Smooth muscle cell (in vitro differentiated cells): ENCODE results near the gene CLSTN2. TPM values are rescaled to one million over a fixed set of nuclear protein-coding genes. Genes with fewer than 3 reads are reported as not detected.

Source experiments
- DNase-seq: peaks from one replicate; lab custom pipeline; 2025; ENCODE audit not compliant: unreplicated experiment; lab: John Stamatoyannopoulos, UW
- H2AFZ ChIP-seq: fragments of 200-600 bp; sonication (generic); 2 replicates; pipeline ENCODE4 v1.6.0; 2016; ENCODE audit warnings: antibody characterized with exemption, low read depth, mild to moderate bottlenecking
- H3F3A ChIP-seq: fragments of 200-600 bp; sonication (generic); 2 replicates; pipeline ENCODE4 v1.6.0; 2017; ENCODE audit warnings: antibody characterized with exemption, low read depth
- H3K27ac ChIP-seq: fragments of 200-600 bp; sonication (generic); 2 replicates; pipeline ENCODE4 v1.5.1; 2016; ENCODE audit warnings: low read depth, mild to moderate bottlenecking
- H3K27me3 ChIP-seq: fragments of 200-600 bp; sonication (generic); 2 replicates; pipeline ENCODE4 v1.6.1; 2016; ENCODE audit warnings: low read depth, mild to moderate bottlenecking
- H3K36me3 ChIP-seq: fragments of 200-600 bp; sonication (generic); 2 replicates; pipeline ENCODE4 v1.5.1; 2016; ENCODE audit warnings: low read depth
- H3K4me1 ChIP-seq: fragments of 200-600 bp; sonication (generic); 2 replicates; pipeline ENCODE4 v1.5.1; 2016; ENCODE audit warnings: low read depth
- H3K4me2 ChIP-seq: fragments of 200-600 bp; sonication (generic); 2 replicates; pipeline ENCODE4 v1.6.0; 2016; ENCODE audit warnings: mild to moderate bottlenecking
- H3K4me3 ChIP-seq: fragments of 200-600 bp; sonication (generic); 2 replicates; pipeline ENCODE4 v1.5.1; 2016; ENCODE audit warnings: mild to moderate bottlenecking
- H3K79me2 ChIP-seq: fragments of 200-600 bp; sonication (generic); 2 replicates; pipeline ENCODE4 v1.6.0; 2016; ENCODE audit warnings: low read depth, mild to moderate bottlenecking
- H3K9ac ChIP-seq: fragments of 200-600 bp; sonication (generic); 2 replicates; pipeline ENCODE4 v1.6.0; 2016; ENCODE audit warnings: low read depth
- H3K9me3 ChIP-seq: fragments of 200-600 bp; sonication (generic); replicated peaks from 2 replicates; pipeline ENCODE4 v1.5.1; 2016; ENCODE audit warnings: low read depth
- H4K20me1 ChIP-seq: fragments of 200-600 bp; sonication (generic); 2 replicates; pipeline ENCODE4 v1.6.0; 2016; ENCODE audit warnings: low read depth
- WGBS: methylation state at CpG from one replicate; pipeline ENCODE4 v1.1.7; 2016; ENCODE audit warnings: low lambda C conversion rate; 5-methylcytosine and 5-hydroxymethylcytosine counted together
- polyA plus RNA-seq: library from polyadenylated mRNA; unstranded; fragments of >200 nt; fragmentation: Nextera tagmentation; extraction: Ambion mirVana; gene quantifications from 2 replicates; pipeline ENCODE4 v1.2.1, GENCODE V29; 2016
- total RNA-seq: library from RNA; depleted of rRNA; stranded (reverse); fragments of >200 nt; gene quantifications from 2 replicates; pipeline ENCODE4 v1.2.3, GENCODE V29; 2014
- TF ChIP-seq, protein P1 (sequence below): fragments of 200-600 bp; sonication (generic); IDR thresholded peaks from 2 replicates; pipeline ENCODE4 v1.5.1; 2017; ENCODE audit warnings: borderline replicate concordance, mild to moderate bottlenecking, antibody characterized with exemption; ENCODE audit not compliant: insufficient read depth, poor library complexity, severe bottlenecking

Gene CLSTN2
- total and polyA plus RNA-seq, 2 experiments from 2014 or later = 0.91 to 1.5 TPM

DNA sequence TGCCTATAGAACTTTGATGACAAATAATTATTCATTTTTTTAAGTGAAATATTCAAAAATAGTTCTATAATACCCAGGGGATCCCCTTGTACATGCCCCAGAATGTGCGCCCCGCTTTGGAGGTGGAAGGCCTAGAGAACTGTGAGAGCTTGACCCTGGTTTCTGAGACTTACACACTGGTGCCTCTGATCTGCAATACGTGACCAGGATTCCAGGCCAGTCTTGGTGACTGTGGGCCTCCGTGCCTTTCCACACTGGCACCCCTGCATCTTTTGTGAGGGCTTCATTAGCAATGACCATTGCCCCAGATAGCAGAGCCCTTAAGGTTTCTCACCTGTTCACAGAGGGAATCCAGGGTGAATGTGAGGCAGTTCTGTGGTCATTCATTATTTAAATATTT lies 44.0 kb downstream of the CLSTN2 start:
- H3K9ac ChIP-seq = no peak overlapping the region
- no peaks in the 10 kb centered on the region for H3K9me3 ChIP-seq
- no peaks in the 10 kb centered on the region for H3K27me3 ChIP-seq
- DNase-seq = no peak
- TF ChIP-seq, protein P1, sequence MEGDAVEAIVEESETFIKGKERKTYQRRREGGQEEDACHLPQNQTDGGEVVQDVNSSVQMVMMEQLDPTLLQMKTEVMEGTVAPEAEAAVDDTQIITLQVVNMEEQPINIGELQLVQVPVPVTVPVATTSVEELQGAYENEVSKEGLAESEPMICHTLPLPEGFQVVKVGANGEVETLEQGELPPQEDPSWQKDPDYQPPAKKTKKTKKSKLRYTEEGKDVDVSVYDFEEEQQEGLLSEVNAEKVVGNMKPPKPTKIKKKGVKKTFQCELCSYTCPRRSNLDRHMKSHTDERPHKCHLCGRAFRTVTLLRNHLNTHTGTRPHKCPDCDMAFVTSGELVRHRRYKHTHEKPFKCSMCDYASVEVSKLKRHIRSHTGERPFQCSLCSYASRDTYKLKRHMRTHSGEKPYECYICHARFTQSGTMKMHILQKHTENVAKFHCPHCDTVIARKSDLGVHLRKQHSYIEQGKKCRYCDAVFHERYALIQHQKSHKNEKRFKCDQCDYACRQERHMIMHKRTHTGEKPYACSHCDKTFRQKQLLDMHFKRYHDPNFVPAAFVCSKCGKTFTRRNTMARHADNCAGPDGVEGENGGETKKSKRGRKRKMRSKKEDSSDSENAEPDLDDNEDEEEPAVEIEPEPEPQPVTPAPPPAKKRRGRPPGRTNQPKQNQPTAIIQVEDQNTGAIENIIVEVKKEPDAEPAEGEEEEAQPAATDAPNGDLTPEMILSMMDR = no peak
- H3K4me1 ChIP-seq = no peaks in the 10 kb centered on the region
- WGBS = 96% methylated on average over 4 of the region's 4 CpGs
- no peak overlapping the region for H3K4me3 ChIP-seq
- no peaks in the 10 kb centered on the region for H3F3A ChIP-seq
- H3K36me3 ChIP-seq = no peaks in the 10 kb centered on the region
- no peak overlapping the region for H2AFZ ChIP-seq
- no peaks in the 10 kb centered on the region for H3K79me2 ChIP-seq
- H3K4me2 ChIP-seq = no peak overlapping the region
- no peak overlapping the region for H3K27ac ChIP-seq
- H4K20me1 ChIP-seq = no peaks in the 10 kb centered on the region

DNA sequence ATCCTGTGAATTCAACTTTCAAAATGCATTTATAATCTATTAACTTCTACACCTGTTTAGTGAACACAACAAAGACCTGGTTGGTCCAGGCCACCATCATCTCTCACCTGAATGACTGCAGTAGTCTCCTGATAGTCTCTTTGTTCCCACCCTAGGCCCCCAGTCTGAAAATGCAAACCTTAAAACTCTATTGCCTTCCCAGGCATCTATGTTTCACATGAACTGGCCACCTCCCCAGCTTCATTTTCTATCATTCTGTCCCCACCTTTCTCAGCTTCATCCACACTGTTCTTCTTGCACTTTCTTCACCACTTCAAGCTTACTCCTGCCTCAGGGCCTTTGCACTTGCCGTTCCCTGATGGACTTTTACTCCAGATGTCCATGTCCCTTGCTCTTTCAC lies 45.0 kb downstream of the CLSTN2 start:
- Histone ChIP-seq H3F3A (no peaks in the 10 kb centered on the region), H3K4me2 (no peak overlapping the region), H3K9ac (no peak overlapping the region), H3K36me3 (no peaks in the 10 kb centered on the region), H3K27me3 (no peaks in the 10 kb centered on the region), H3K4me1 (no peaks in the 10 kb centered on the region), H3K27ac (no peak overlapping the region), H2AFZ (no peak overlapping the region), H3K79me2 (no peaks in the 10 kb centered on the region), H3K4me3 (no peak overlapping the region), H4K20me1 (no peaks in the 10 kb centered on the region), H3K9me3 (no peaks in the 10 kb centered on the region)
- DNase-seq = no peak
- TF ChIP-seq, protein P1 = no peak
- whole genome bisulfite sequencing = 90% methylated on average over 1 of the region's 1 CpG

DNA sequence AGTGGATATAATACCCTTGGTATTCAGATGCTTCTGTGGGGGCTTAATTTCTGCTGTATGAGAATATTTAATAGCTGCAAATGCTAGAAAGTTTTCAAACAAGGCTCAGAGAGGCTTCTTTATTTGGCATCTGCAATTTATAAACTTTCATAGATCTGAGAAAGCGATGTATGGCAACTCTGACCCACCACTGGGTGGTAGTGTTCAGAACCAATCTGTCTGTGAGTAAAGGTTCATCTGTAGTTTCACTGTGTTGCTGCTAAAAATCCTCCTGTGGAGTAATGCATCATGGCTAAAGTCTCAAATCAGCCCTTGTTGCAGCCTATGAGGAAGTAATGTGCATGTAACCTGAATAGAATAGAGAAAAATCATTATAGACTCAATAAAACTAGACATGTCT lies 47.4 kb downstream of the CLSTN2 start:
- Histone ChIP-seq H3K4me2 (no peak overlapping the region), H3K9ac (no peak overlapping the region), H3F3A (no peaks in the 10 kb centered on the region), H3K4me1 (no peaks in the 10 kb centered on the region), H3K27me3 (no peaks in the 10 kb centered on the region), H4K20me1 (no peaks in the 10 kb centered on the region), H2AFZ (no peak overlapping the region), H3K4me3 (no peak overlapping the region), H3K36me3 (no peaks in the 10 kb centered on the region), H3K79me2 (no peaks in the 10 kb centered on the region), H3K27ac (no peak overlapping the region), H3K9me3 (no peaks in the 10 kb centered on the region)
- DNase-seq = no peak
- 69% methylated on average over 1 of the region's 1 CpG for WGBS
- TF ChIP-seq, protein P1 = peak; percentile 26

DNA sequence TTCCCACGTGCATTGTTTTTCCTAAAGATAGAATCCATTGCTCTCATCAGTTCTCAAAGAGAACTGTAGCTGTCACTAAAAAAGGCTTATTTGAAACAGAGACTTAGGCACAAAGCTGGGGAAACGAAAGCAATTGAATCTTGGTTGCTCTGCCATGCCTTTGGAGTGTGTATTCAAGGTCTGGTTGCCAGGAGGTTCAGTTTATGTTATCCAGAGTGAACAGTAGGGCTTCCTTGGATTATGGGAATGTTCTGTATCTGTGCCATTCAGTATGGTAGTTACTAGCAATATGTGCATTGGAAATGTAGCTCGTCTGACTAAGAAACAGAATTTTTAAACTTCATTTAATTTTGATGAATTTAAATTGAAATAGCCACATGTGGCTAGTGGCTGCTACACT lies 50.6 kb downstream of the CLSTN2 start:
- Histone ChIP-seq H3K9me3 (no peaks in the 10 kb centered on the region), H3F3A (no peaks in the 10 kb centered on the region), H2AFZ (no peak overlapping the region), H3K4me1 (no peaks in the 10 kb centered on the region), H3K27ac (no peak overlapping the region), H3K4me2 (no peak overlapping the region), H3K36me3 (no peaks in the 10 kb centered on the region), H3K79me2 (no peaks in the 10 kb centered on the region), H3K4me3 (no peak overlapping the region), H4K20me1 (no peaks in the 10 kb centered on the region), H3K27me3 (no peaks in the 10 kb centered on the region), H3K9ac (no peak overlapping the region)
- TF ChIP-seq, protein P1 = no peak
- 76% methylated on average over 3 of the region's 3 CpGs for WGBS
- DNase-seq = no peak
